Thoracic aorta (tissue), 2 donors: ENCODE data around the gene TEX2. TPM values are rescaled to one million over a fixed set of nuclear protein-coding genes. Genes with fewer than 3 reads are reported as not detected.
"Not testable (repeated sequence)": the region's sequence is repeated elsewhere in the genome, so short reads cannot be mapped to it uniquely, and the experiment has no call there.

Experiments used
- ATAC-seq: fragments of 150-250 bp; one replicate; pipeline ENCODE4 v1.8.0; 2017; ENCODE audit warnings: low read depth; ENCODE audit not compliant: insufficient number of reproducible peaks, low FRiP score
- DNase-seq: peaks from one replicate; pipeline ENCODE4 v3.0.0-alpha.2; 2020; ENCODE audit warnings: low spot score
- H3K27ac ChIP-seq, 2 donors: fragments of 200-600 bp; sonication (generic); 1 replicate in 1 of 2; 2 replicates in 1 of 2; pipeline ENCODE4 v1.5.1; 2016; ENCODE audit warnings: mild to moderate bottlenecking in 2 of 2, moderate library complexity in 2 of 2
- H3K27me3 ChIP-seq: fragments of 200-600 bp; sonication (generic); replicated peaks from 2 replicates; pipeline ENCODE4 v1.6.0; 2016; ENCODE audit warnings: mild to moderate bottlenecking; ENCODE audit not compliant: insufficient read depth
- H3K36me3 ChIP-seq: fragments of 200-600 bp; sonication (generic); one replicate; pipeline ENCODE4 v1.5.1; 2016
- H3K4me1 ChIP-seq, 2 donors: fragments of 200-600 bp; sonication (generic); 1 replicate in 1 of 2; 2 replicates in 1 of 2; pipeline versions ENCODE4 v1.5.1 to v1.6.0; 2016; ENCODE audit warnings: low read depth in 2 of 2, mild to moderate bottlenecking in 1 of 2; ENCODE audit not compliant: control insufficient read depth in 1 of 2
- H3K4me3 ChIP-seq: fragments of 200-600 bp; sonication (generic); 2 replicates; pipeline ENCODE4 v1.5.1; 2016; ENCODE audit warnings: mild to moderate bottlenecking
- H3K9me3 ChIP-seq: fragments of 200-600 bp; sonication (generic); 2 replicates; pipeline ENCODE4 v1.5.1; 2016
- CTCF ChIP-seq: fragments of 200-600 bp; sonication (generic); IDR thresholded peaks from one replicate; pipeline ENCODE4 v1.5.1; 2019; ENCODE audit warnings: antibody characterized with exemption
- total RNA-seq, 2 donors: library from RNA; depleted of rRNA; stranded (reverse); fragments of >200 nt; gene quantifications; one replicate each; pipeline versions ENCODE4 v1.1.0 to v1.2.3, GENCODE V29; 2016

TEX2 gene
- total RNA-seq, 2 donors from 2014 or later: 27.5 to 70.7 TPM

- Histone ChIP-seq H3K27me3 (no peaks in the 10 kb centered on the region), H3K9me3 (no peaks in the 10 kb centered on the region), H3K27ac (no peak overlapping the region), H3K4me1 (peaks cover 21 to 54% of the 10 kb centered on the region in 2 donors), H3K36me3 (no peaks in the 10 kb centered on the region), H3K4me3 (no peak overlapping the region)
- TF ChIP-seq CTCF: no peak
- ATAC-seq (no peak), DNase-seq (no peak)
These were observed 19.7 kb downstream of the TEX2 start for GRCh38 chr17:64243340-64243739.

GRCh38 chr17:64242633-64243032, 20.4 kb downstream of the TEX2 start:
- no peak for TF ChIP-seq CTCF
- no peak overlapping the region for H3K4me3 ChIP-seq
- no peaks in the 10 kb centered on the region for H3K36me3 ChIP-seq
- H3K9me3 ChIP-seq: no peaks in the 10 kb centered on the region
- H3K4me1 ChIP-seq: peaks cover 21 to 54% of the 10 kb centered on the region in 2 donors
- H3K27me3 ChIP-seq: no peaks in the 10 kb centered on the region
- DNase-seq: no peak
- no peak overlapping the region for H3K27ac ChIP-seq
- no peak for ATAC-seq

- peak overlapping the region; percentile 65 to 79 for H3K27ac ChIP-seq
- DNase-seq (no peak), ATAC-seq (peak; percentile 90)
- no peak overlapping the region for H3K4me3 ChIP-seq
- H3K4me1 ChIP-seq: peaks cover 21 to 54% of the 10 kb centered on the region in 2 donors
- no peaks in the 10 kb centered on the region for H3K27me3 ChIP-seq
- TF ChIP-seq CTCF: no peak
- H3K9me3 ChIP-seq: no peaks in the 10 kb centered on the region
- H3K36me3 ChIP-seq: no peaks in the 10 kb centered on the region
These were observed 22.2 kb downstream of the TEX2 start for GRCh38 chr17:64240741-64241347.

- DNase-seq (no peak), ATAC-seq (no peak)
- Histone ChIP-seq H3K36me3 (no peaks in the 10 kb centered on the region), H3K4me1 (peaks cover 21 to 54% of the 10 kb centered on the region in 2 donors), H3K9me3 (no peaks in the 10 kb centered on the region), H3K27ac (peak overlapping the region; percentile 65 to 79), H3K27me3 (no peaks in the 10 kb centered on the region), H3K4me3 (no peak overlapping the region)
- TF ChIP-seq CTCF: no peak
These were observed 22.8 kb downstream of the TEX2 start for GRCh38 chr17:64240261-64240740.

- peak overlapping the region in 1 of 2 donors; percentile 41 for H3K27ac ChIP-seq
- not testable (repeated sequence) for ATAC-seq, H3K4me3 ChIP-seq, H3K9me3 ChIP-seq, H3K36me3 ChIP-seq, H3K27me3 ChIP-seq, DNase-seq
- H3K4me1 ChIP-seq: peaks cover 16 to 39% of the 10 kb centered on the region in 2 donors
These were observed 24.6 kb downstream of the TEX2 start for GRCh38 chr17:64238449-64238848.
